GM21526 (cell line): ENCODE results near the gene CCBE1.
"Not testable (repeated sequence)": the region's sequence is repeated elsewhere in the genome, so short reads cannot be mapped to it uniquely, and the experiment has no call there.

Source experiments
- ATAC-seq: cut with Tn5 transposase; IDR thresholded peaks from one replicate; pipeline ENCODE4 v1.9.1; 2021; ENCODE audit warnings: moderate library complexity; ENCODE audit not compliant: unreplicated experiment, low FRiP score

The CCBE1 gene

DNA sequence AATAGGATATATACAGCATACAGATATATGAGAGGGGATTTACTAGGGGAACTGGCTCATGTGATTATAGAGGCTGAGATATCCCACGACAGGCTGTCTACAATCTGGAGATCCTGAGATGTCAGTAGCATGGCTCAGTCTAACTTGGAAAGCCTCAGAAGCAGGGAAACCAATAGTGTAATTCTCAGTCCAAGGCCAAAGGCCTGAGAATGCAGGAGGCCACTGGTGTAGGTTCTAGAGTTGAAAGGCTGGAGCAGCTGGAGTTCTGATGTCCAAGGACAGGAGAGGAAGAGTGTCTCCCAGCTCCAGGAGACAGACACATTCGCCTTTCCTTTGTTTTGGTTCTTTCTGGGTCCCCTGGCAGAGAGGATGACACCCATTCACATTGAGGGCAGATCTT, 20.1 kb upstream of the CCBE1 start:
- no peak for ATAC-seq

DNA sequence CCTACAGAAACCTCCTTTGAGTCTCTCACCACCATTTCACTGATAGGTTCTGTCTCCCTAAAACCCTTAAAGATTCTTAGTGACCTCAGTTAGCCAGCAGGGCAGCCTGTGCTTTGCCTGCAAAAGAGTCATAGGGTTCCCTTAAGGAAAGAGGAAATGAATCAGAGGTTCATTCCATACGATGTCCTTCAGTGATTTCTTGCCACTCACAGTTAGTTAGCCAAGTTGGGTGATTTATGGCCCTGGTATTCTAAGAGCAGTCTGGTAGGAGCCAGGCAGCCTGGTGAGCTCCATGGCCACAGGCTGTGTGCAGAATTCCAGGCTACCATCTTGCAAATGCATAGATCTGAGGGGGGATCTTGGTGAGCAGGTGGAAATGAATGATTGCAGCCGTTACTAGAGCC, 18.7 kb upstream of the CCBE1 start:
- ATAC-seq: no peak

DNA sequence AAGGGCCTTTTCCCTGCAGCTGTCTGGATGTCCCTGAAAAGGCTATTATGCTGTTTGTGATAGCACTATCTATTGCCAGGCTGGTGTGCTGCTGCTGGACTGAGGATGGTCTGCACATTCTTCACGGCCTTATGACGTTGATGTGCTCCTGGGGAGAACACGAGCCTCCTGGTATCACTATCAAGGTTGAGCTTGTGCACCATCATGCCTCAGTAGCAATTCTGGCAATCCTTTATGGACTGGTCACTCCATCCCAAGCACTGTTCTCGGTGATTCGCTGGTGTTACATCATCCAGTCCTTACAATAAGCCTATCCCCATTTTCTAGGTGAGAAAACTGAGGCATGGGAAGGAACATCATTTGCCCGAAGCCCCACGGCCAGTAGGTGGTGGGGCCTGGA, 18.2 kb upstream of the CCBE1 start:
- ATAC-seq: no peak

DNA sequence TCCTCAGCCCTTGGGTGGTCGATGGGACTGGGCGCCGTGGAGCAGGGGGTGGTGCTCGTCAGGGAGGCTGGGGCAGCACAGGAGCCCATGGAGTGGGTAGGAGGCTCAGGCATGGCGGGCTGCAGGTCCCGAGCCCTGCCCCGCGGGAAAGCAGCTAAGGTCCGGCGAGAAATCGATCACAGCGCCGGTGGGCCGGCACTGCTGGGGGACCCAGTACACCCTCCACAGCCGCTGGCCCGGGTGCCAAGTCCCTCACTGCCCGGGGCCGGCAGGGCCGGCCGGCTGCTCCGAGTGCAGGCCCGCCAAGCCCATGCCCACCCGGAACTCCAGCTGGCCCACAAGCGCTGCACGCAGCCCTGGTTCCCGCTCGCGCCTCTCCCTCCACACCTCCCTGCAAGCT, 16.9 kb upstream of the CCBE1 start:
- ATAC-seq: not testable (repeated sequence)

DNA sequence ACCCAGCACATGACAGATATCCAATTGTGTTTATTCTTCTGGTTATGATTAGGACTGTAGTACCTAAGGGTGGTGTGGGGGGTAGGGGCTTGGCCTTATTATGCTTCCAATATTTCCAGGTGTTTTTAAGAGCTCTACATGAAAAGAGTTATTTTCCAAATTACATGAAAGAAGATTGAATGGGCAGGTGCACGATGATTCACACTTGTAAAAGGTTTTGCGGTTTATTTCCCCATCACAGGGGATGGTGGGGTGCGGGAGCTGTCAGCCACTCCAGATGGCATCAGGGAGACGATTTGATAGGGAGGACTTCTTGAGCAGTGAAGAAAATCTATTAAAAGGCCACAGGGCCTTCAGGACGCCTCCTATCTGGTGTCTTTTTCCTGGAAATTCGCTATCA, 15.1 kb upstream of the CCBE1 start:
- ATAC-seq: no peak

DNA sequence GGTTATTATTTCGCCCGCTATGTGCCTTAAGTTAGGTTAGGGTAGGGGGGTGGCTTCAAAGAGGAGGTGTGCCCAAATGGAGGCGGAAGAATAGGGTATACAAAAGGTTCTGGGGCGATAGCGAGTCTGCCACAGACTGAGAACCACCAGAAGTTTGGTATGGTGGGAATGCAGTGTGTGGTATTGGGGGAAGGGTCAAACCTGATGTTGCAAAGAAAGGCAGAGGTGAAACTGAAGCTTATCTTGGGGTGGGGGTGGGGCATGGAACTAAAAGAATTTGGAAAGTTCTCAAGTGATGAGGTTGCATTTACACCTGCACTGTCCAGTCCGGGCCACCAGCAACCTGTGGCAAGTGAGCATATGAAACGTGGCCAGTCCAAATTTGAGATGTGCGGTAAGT, 11.8 kb upstream of the CCBE1 start:
- no peak for ATAC-seq

DNA sequence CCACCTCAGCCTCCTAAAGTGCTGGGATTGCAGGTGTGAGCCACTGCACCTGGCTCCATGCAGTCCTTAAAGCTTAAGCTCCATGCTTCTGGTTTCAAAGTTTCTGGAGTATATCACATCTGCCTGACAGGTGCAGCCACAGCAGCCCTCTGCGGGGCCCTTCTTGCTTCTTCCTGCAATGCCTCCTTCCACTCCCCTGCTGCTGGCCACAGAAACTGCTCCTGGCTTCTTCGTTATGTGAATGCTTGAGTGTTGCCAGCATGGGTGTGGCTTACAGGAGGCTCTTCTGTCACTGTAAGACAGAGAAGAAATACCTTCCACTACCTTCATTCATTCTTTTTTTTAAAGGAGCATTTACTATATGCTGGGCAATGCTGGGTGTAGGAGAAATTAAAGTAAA, 10.1 kb upstream of the CCBE1 start:
- ATAC-seq: no peak

DNA sequence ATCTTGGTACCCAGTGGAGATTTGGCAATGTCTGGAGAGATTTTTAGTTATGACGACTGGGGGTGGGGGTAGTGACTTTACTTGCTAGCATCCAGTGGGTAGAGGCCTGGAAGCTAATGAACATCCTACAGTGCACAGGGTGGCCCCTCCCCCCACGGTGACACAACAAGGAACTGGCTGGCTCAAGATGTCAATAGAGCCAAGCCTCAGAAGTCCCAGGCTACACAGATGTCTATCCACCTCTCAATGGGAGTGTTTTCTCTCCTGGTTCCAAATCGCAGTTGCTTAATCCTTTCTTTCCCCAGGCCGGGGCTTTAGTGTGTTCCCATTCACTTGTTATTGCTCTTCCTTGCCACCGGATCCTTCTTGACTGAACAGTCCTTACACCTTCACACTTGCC, 9.3 kb upstream of the CCBE1 start:
- no peak for ATAC-seq

DNA sequence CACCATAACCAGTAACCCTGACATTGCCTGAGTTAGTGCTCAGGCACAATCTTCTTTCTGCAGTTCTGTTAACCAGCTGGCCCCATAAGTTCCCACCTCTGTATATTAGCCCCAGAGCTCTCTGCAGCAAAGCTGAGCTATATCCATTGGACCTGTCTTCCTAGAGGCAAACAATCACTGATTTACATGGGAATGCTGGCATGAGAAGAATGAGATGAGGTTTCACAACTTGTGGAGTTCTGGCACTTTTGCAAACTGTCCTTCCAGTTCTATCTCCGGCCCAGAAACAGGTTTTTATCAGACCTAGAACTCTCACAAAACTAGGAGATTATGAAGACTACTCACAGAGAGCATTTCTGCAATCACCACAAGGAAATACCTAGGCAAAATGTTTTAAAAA, 7.9 kb upstream of the CCBE1 start:
- ATAC-seq: no peak

DNA sequence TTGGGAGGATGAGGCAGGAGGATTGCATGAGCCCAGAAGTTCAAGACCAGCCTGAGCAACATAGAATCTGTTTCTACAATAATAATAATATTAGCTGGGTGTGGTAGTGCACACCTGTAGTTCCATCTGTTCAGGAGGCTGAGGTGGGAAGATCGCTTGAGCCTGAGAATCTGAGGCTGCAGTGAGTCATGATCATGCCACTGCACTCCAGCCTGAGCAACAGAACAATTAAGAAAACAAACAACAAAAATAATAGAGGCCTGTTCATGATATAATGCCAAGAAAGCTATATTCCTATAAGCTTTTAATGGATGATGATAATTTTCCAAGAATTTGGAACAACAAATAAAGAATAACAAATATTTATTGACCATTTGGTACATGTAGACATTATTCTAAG, 6.9 kb upstream of the CCBE1 start:
- ATAC-seq: no peak

DNA sequence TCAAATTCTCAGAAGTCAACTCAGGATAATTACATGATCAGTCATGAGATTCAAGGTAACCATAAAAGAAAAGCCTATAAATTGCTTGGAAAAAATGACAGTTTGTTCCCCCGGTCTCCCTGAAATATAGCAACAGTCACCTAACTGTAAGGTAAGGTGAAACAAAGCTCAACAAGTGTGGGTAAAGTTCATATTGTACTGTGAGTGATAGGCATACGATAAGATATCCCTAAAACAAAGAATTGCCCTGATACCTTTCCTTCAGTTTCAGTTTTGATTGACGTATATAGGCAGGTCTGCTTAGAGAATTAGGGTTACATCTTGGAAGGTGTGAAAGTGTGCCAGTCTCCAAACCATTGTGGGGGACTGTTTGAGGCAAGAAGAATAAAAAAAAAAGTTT, 4.0 kb upstream of the CCBE1 start:
- ATAC-seq: no peak

DNA sequence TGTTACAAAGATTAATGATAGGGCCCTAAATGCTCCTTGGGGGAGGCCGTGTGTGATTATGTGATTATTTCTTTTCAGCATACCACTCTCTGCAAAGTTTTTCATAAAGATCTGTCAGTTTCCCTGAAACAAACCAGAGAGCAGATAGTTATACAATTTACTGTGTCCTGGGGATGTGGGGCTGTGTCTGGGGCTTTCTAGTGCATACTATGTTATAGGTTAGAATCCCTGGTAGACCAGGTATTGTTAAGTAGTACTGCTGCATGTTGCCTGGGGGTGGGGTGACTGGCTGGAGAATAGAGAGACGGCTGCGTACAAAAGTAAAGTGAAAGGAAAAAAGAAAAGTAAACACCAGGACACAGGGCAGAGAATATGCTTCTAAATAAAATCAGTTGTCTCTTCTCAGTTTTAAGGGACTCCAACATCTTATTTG, 3.3 kb upstream of the CCBE1 start:
- ATAC-seq: no peak

DNA sequence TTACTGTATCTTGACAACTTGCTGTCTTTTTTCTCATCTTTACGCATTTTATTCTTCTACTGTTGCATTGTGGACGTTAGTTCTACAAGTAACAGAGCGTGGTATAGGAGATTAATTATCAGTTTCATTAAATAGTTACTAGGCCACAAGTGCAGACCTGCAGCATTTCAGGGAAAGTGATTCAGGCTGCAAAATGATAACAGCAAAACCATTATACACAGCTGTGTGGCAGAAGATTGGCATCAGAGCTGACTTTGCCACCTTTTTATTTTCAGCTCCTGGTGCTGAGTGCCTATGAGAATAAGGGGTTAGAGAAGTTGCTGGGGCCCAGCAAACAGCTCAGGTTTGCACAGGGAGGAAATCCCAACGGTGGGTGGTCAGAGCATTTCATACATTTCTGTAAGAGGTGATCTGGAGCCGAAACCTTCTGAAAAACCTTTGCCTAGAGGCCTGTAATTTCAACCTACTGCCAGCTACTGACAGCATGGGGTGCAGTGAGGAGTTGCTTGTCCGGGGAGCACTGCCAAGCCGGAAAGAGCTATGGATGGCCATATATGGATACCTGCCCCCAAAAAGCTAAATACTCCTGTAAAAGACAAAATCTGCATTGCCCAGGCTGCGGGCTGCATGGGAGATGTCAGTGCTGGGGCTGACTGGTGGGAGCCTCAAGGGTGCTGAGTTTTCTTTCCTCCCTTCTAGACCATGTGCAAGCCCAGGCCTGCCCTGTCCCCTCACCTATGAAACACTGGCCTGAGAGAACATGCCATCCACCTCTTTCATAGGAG, 2.7 kb upstream of the CCBE1 start:
- no peak for ATAC-seq

DNA sequence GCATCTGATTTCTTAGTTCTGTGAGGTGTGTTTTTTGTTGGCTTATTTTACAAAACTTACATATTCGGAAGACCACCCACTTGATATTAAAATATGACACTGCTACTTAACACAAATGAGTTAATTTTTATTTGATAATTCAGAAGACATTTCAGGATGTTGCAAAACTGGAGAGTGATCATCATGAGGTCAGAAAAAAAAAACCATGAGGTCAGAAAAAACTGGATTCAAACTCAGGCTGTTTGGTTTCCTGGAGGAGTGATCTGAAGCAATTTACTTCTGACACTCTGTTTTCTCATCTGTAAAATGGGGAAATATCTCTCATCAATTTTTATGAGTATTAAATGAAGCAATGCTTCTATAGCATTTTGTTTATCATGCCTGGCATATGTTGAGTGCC, 1.8 kb upstream of the CCBE1 start:
- no peak for ATAC-seq

DNA sequence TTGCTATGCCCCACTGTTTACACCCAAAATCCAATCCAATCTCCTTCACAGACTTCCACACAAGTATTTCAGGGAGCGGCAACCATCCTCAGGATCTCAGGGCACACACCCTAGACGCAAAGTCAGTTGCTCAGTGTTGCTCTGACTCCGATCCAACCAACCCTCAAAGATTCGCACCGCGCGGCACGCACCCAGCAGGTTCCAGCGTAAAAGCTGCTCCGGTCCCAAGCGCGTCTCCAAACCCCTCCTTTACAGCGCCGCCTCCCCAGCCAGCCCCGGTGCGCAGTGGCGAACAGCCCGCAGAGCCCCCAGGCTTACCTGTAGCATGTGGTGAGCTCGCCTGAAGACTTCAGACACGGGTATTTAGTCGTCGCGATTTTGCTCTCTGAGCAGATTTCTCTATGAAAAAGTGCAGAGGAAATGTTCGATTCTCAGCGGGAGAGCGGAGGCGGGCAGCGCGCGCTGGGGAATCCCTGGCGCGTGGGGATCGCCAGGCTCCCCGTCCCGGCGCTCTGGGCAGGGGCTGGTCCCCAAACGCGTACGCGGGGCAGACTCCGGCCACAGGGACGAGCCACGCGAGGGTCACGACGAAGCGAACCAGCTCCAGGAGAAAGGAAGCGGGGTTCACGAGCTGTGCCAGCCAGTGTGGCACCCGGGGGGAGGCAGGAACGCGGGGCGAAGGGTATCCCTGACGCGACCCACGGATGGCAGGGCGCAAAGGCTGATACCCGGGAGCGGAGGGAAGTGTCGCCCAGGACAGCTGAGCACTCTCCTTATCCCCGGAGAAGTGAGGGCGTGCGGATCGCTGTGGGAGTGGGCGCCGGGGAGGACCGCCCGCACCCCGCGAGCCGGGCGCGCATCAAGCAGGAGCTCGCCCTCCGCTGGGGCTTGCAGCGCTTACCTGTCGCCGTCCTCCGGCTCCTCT, 650 bp downstream of the CCBE1 start:
- ATAC-seq: no peak

DNA sequence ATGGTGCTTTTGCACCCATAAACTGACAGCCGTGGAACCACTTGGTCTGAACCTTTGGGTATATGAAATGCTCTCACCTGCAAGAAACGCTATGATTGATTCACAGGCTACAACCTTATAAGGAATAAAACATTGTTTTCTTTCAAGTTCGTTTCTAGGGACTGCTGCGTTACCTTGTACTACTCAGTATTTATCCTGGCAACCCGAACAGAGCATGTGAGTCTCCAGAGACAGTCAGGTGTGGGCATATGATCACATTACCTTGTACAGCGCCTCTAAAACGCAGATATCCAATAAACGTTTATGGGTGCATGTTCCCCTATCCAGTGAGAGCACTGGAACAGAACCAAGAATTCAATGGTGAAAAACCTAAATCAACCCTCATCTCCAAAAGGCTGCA, 1.7 kb downstream of the CCBE1 start:
- no peak for ATAC-seq

DNA sequence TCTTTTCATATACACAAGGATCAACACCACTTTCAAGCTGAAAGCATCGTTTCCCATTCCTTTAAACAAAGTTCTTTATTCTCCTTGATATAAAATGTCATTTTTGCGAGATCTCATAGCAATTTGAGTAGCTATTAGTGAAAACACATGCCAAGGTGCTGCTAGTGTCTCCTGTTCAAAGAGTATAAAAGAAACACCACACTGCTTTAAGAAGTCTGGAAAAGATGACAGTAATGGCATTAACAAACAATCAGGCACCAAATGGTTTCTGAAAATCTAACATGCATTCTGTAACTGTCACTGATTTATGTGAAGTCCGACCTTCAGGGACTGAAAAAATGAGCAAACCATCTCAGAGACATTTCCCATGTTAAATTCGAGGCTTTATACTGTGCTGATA, 2.4 kb downstream of the CCBE1 start:
- no peak for ATAC-seq

DNA sequence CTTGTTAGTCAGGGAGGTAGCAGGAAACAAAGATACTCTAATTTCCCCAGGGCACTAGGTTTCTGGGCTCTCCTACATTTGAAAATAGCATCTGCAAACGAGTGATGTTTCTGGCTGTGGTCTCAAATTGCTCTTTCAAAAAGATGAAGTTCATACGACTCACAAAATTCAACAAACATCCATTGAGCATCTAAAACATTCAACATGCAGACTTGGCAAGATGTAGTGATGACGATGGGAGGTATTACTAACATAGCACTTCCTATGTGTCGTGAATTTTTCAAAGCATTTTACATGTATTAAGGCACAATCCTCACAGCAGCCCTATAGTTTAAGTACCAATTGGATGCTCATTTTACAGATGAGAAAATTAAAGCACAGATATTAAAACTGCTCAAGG, 5.2 kb downstream of the CCBE1 start:
- ATAC-seq: no peak

DNA sequence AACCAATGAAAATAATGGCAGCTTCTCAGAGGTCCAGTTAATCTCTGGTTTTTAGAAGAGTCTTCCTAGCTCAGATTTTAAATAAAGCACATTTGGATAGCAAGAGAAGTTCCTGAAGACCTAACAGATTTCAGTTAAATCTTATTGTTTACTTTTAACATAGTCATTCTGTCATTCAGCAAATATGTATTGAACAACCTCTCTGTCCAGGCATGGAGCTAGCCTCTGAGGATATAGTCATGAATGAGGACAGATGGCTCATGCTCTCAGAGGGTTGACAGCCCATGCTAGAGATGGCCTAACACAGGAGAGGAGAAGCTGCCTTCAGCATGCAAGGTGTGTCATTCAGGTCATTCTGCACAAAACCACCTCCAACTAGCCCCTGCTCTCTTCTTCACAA, 6.2 kb downstream of the CCBE1 start:
- no peak for ATAC-seq

DNA sequence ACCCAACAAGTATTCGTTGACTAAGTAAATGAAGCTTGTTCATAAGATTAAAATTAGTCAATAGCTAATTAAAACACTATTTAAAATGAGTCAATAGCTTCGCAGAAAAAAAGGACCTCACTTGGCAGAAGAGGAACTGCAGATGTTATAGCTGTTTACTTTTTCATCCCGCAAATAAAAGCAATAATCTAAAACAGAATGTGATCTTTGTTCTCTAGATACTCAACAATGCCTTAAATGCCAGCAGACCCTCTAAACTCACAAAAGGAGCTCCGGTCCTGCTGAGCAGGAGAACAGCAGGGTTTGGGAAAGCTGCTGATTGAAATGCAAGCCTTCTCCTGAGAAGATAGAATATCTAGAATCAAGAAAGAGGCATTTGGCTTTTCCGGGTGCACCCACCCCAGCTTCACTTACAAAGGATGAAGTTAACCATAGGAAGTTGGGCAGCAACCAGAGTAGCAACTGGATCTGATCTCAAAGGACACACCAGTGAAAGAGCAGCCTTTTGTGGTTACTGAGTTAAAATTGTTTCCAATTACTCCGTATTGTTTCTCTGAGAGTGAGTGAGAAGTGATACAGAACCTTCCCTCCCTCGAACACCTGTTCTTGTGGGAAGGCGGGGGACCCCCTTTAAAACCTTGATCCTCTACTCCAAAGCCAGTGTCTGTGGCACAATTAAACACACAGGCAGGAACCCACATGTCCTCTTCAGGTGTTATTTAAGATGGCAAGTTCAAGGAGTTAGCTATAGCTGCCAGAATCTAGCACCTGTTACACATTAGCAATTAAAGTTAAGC, 6.8 kb downstream of the CCBE1 start:
- ATAC-seq: no peak

DNA sequence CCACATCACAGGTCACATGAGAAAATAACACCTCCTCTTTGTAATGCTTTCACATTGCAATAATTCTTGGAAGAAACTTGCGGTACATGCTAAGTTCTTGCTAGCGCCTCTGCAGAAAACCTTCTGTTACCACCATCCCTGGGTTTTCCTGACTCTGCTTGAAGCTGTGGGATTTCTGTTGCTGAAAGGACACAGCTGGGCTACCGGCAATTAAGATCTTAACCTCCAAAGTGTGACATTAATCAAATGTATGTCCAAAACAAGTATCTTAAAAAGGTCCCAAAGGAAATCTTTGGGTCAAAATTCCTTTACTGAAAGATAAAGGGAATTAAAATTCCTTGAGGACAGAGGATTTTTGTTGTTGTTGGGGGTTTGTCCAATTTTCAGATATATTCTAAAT, 7.5 kb downstream of the CCBE1 start:
- ATAC-seq: no peak
